ENCODE data around the gene IRF3. TPM values are rescaled to one million over a fixed set of nuclear protein-coding genes. Genes with fewer than 3 reads are reported as not detected.

The IRF3 gene
- polyA plus RNA-seq (2013, experiment 1 of 2), result 73.1 TPM
- 76.3 TPM for polyA plus RNA-seq (2013, experiment 2 of 2)

- H3K4me1 ChIP-seq (ENCODE audit: control insufficient read depth, insufficient read depth, low read depth, low read length), result peaks cover 16% of the 10 kb centered on the region
- peak within 1 kb of the TSS; percentile 94 to 97 for H3K18ac ChIP-seq (ENCODE audit: low read depth in 1 of 2, low read length in 2 of 2)
- no peaks in the 10 kb centered on the region for H3K9me3 ChIP-seq (ENCODE audit: control insufficient read depth, low read length)
- H2BK12ac ChIP-seq (ENCODE audit: low read length in 2 of 2), result peak within 1 kb of the TSS in 1 of 2 experiments; percentile 29
- peak within 1 kb of the TSS; percentile 9 for H4K91ac ChIP-seq (ENCODE audit: low read length)
- no peaks in the 10 kb centered on the region for H3K27me3 ChIP-seq (ENCODE audit: control insufficient read depth in 1 of 2, insufficient read depth in 1 of 2, low read length in 2 of 2)
- H4K8ac ChIP-seq (ENCODE audit: low read length), result peak within 1 kb of the TSS; percentile 9
- H3K4me2 ChIP-seq (ENCODE audit: low read length, poor library complexity, severe bottlenecking), result peak within 1 kb of the TSS; percentile 93
- peak within 1 kb of the TSS in 1 of 2 experiments; percentile 95 for H3K14ac ChIP-seq (ENCODE audit: low read length in 2 of 2)
- H2AFZ ChIP-seq (ENCODE audit: low read depth, low read length), result peak within 1 kb of the TSS; percentile 64
- peaks cover 48% of the 10 kb centered on the region for H3K79me1 ChIP-seq (replicated peaks; ENCODE audit: low read length, poor library complexity, severe bottlenecking)
- peak; percentile 97 for DNase-seq
- H2BK120ac ChIP-seq (ENCODE audit: low read depth, low read length), result peak within 1 kb of the TSS; percentile 61
- peak within 1 kb of the TSS in 1 of 2 experiments; percentile 83 for H3K4ac ChIP-seq (ENCODE audit: low read depth in 1 of 2, low read length in 2 of 2)
- H3K27ac ChIP-seq (ENCODE audit: low read length, poor library complexity, severe bottlenecking), result peak within 1 kb of the TSS; percentile 97
- H3K4me3 ChIP-seq (ENCODE audit: insufficient read depth in 1 of 2, low read depth in 1 of 2, low read length in 2 of 2), result peak within 1 kb of the TSS; percentile 70 to 97
- H3K9ac ChIP-seq (ENCODE audit: low read length), result peak within 1 kb of the TSS; percentile 93
- H3K23ac ChIP-seq (ENCODE audit: low read length in 2 of 2), result peak within 1 kb of the TSS in 1 of 2 experiments; percentile 46
- H2BK15ac ChIP-seq (ENCODE audit: low read depth, poor library complexity, severe bottlenecking), result no peak within 1 kb of the TSS
- under 1% methylated on average over 50 of the region's 50 CpGs for WGBS
- H2BK5ac ChIP-seq (ENCODE audit: low read depth, low read length, poor library complexity, severe bottlenecking), result peak within 1 kb of the TSS; percentile 76
- no peak within 1 kb of the TSS for H2AK5ac ChIP-seq (ENCODE audit: low read length, severe bottlenecking)
- H3K36me3 ChIP-seq (ENCODE audit: control insufficient read depth in 1 of 2, insufficient read depth in 2 of 2, low read depth in 1 of 2, low read length in 2 of 2), result peaks cover 42 to 47% of the 10 kb centered on the region in 2 experiments
These were observed at the start of gene IRF3, which contains the start of gene BCL2L12 for GRCh38 chr19:49665351-49666119. Gene IRF3 (minus strand): TSS chr19:49665857. CDS start chr19:49664838, 1,019 bp downstream. Gene BCL2L12 (plus strand): TSS chr19:49665933. CDS start chr19:49666693, 760 bp downstream.

GRCh38 chr19:49713236-49713845 lies 47.7 kb upstream of the IRF3 start:
- WGBS, result 85% methylated on average over 8 of the region's 8 CpGs

GRCh38 chr19:49712397-49712859 lies 46.8 kb upstream of the IRF3 start:
- Histone ChIP-seq H3K4me2 (ENCODE audit: low read length, poor library complexity, severe bottlenecking) (no peak overlapping the region), H3K14ac (ENCODE audit: low read length in 2 of 2) (no peak overlapping the region), H3K27ac (ENCODE audit: low read length, poor library complexity, severe bottlenecking) (no peak overlapping the region), H2BK5ac (ENCODE audit: low read depth, low read length, poor library complexity, severe bottlenecking) (no peak overlapping the region), H3K4me3 (ENCODE audit: insufficient read depth in 1 of 2, low read depth in 1 of 2, low read length in 2 of 2) (peak overlapping the region in 1 of 2 experiments; percentile 37), H3K18ac (ENCODE audit: low read depth in 1 of 2, low read length in 2 of 2) (no peak overlapping the region), H3K9ac (ENCODE audit: low read length) (peak overlapping the region; percentile 26), H2BK120ac (ENCODE audit: low read depth, low read length) (no peak overlapping the region), H3K4ac (ENCODE audit: low read depth in 1 of 2, low read length in 2 of 2) (no peak overlapping the region), H3K79me1 (replicated peaks; ENCODE audit: low read length, poor library complexity, severe bottlenecking) (no peaks in the 10 kb centered on the region), H2BK12ac (ENCODE audit: low read length in 2 of 2) (no peak overlapping the region), H3K4me1 (ENCODE audit: control insufficient read depth, insufficient read depth, low read depth, low read length) (no peaks in the 10 kb centered on the region), H3K9me3 (ENCODE audit: control insufficient read depth, low read length) (no peaks in the 10 kb centered on the region), H3K27me3 (ENCODE audit: control insufficient read depth in 1 of 2, insufficient read depth in 1 of 2, low read length in 2 of 2) (no peaks in the 10 kb centered on the region), H4K91ac (ENCODE audit: low read length) (peak overlapping the region; percentile 60), H3K36me3 (ENCODE audit: control insufficient read depth in 1 of 2, insufficient read depth in 2 of 2, low read depth in 1 of 2, low read length in 2 of 2) (peaks cover 20 to 38% of the 10 kb centered on the region in 2 experiments), H3K23ac (ENCODE audit: low read length in 2 of 2) (no peak overlapping the region), H4K8ac (ENCODE audit: low read length) (no peak overlapping the region), H2AFZ (ENCODE audit: low read depth, low read length) (no peak overlapping the region), H2BK15ac (ENCODE audit: low read depth, poor library complexity, severe bottlenecking) (no peak overlapping the region), H2AK5ac (ENCODE audit: low read length, severe bottlenecking) (no peak overlapping the region)
- 68% methylated on average over 20 of the region's 20 CpGs for WGBS
- peak; percentile 22 for DNase-seq

More at GRCh38 chr19:49713236-49713845, 47.7 kb upstream of the IRF3 start:
- Histone ChIP-seq H2BK120ac (ENCODE audit: low read depth, low read length) (no peak overlapping the region), H2BK5ac (ENCODE audit: low read depth, low read length, poor library complexity, severe bottlenecking) (no peak overlapping the region), H3K23ac (ENCODE audit: low read length in 2 of 2) (no peak overlapping the region), H3K27ac (ENCODE audit: low read length, poor library complexity, severe bottlenecking) (no peak overlapping the region), H3K14ac (ENCODE audit: low read length in 2 of 2) (no peak overlapping the region), H3K79me1 (replicated peaks; ENCODE audit: low read length, poor library complexity, severe bottlenecking) (no peaks in the 10 kb centered on the region), H3K4ac (ENCODE audit: low read depth in 1 of 2, low read length in 2 of 2) (no peak overlapping the region), H3K18ac (ENCODE audit: low read depth in 1 of 2, low read length in 2 of 2) (no peak overlapping the region), H2BK12ac (ENCODE audit: low read length in 2 of 2) (no peak overlapping the region), H3K27me3 (ENCODE audit: control insufficient read depth in 1 of 2, insufficient read depth in 1 of 2, low read length in 2 of 2) (no peaks in the 10 kb centered on the region), H4K8ac (ENCODE audit: low read length) (no peak overlapping the region), H2BK15ac (ENCODE audit: low read depth, poor library complexity, severe bottlenecking) (no peak overlapping the region), H2AK5ac (ENCODE audit: low read length, severe bottlenecking) (peak overlapping the region; percentile 26), H3K4me2 (ENCODE audit: low read length, poor library complexity, severe bottlenecking) (no peak overlapping the region), H3K9ac (ENCODE audit: low read length) (no peak overlapping the region), H3K4me1 (ENCODE audit: control insufficient read depth, insufficient read depth, low read depth, low read length) (peaks cover 4% of the 10 kb centered on the region), H3K9me3 (ENCODE audit: control insufficient read depth, low read length) (no peaks in the 10 kb centered on the region), H4K91ac (ENCODE audit: low read length) (no peak overlapping the region), H3K4me3 (ENCODE audit: insufficient read depth in 1 of 2, low read depth in 1 of 2, low read length in 2 of 2) (no peak overlapping the region), H2AFZ (ENCODE audit: low read depth, low read length) (no peak overlapping the region), H3K36me3 (ENCODE audit: control insufficient read depth in 1 of 2, insufficient read depth in 2 of 2, low read depth in 1 of 2, low read length in 2 of 2) (peaks cover 20 to 31% of the 10 kb centered on the region in 2 experiments)
- DNase-seq, result no peak
